ENCODE data around the gene TMEM179B.

TMEM179B gene

GRCh38 chr11:62771144-62772021 is 15.8 kb upstream of the TMEM179B start, which contains the start of gene TAF6L:
TAF6L (plus strand) TSS chr11:62771396; CDS start chr11:62775784, 4,388 bp downstream.
- Mint-ChIP-seq H3K36me3 (ENCODE audit: low read depth) (peaks cover 25% of the 10 kb centered on the region), H3K27me3 (ENCODE audit: low read depth) (peaks cover 3% of the 10 kb centered on the region), H3K4me1 (peaks cover 16% of the 10 kb centered on the region), H3K4me3 (peak within 1 kb of the TSS; percentile 88 to 95 (median 94)), H3K27ac (peak within 1 kb of the TSS; percentile 99), H3K9me3 (no peaks in the 10 kb centered on the region)
- no peak for TF ChIP-seq CTCF (IDR thresholded peaks at IDR 0.05; ENCODE audit: unreplicated experiment in 3 of 3)

- H3K27ac Mint-ChIP-seq: no peak overlapping the region
- peaks cover 35% of the 10 kb centered on the region for H3K36me3 Mint-ChIP-seq (ENCODE audit: low read depth)
- no peaks in the 10 kb centered on the region for H3K9me3 Mint-ChIP-seq
- H3K27me3 Mint-ChIP-seq (ENCODE audit: low read depth): peaks cover 3% of the 10 kb centered on the region
- peak overlapping the region in 2 of 3 experiments; percentile 53 to 58 for H3K4me3 Mint-ChIP-seq
- peaks cover 16% of the 10 kb centered on the region for H3K4me1 Mint-ChIP-seq
- TF ChIP-seq CTCF (IDR thresholded peaks at IDR 0.05; ENCODE audit: unreplicated experiment in 3 of 3): no peak
Measured at GRCh38 chr11:62774407-62774806, 12.8 kb upstream of the TMEM179B start.

GRCh38 chr11:62775646-62776045 is 11.6 kb upstream of the TMEM179B start:
- Mint-ChIP-seq H3K9me3 (no peaks in the 10 kb centered on the region), H3K4me1 (peaks cover 6% of the 10 kb centered on the region), H3K4me3 (peak overlapping the region in 1 of 3 experiments; percentile 65), H3K27ac (peak overlapping the region in 2 of 3 experiments; percentile 31 to 44), H3K27me3 (ENCODE audit: low read depth) (peaks cover 3% of the 10 kb centered on the region), H3K36me3 (ENCODE audit: low read depth) (peaks cover 41% of the 10 kb centered on the region)
- TF ChIP-seq CTCF (IDR thresholded peaks at IDR 0.05; ENCODE audit: unreplicated experiment in 3 of 3): no peak

- H3K9me3 Mint-ChIP-seq: no peaks in the 10 kb centered on the region
- no peak overlapping the region for H3K27ac Mint-ChIP-seq
- H3K36me3 Mint-ChIP-seq (ENCODE audit: low read depth): peaks cover 50% of the 10 kb centered on the region
- no peak for TF ChIP-seq CTCF (IDR thresholded peaks at IDR 0.05; ENCODE audit: unreplicated experiment in 3 of 3)
- no peak overlapping the region for H3K4me3 Mint-ChIP-seq
- H3K4me1 Mint-ChIP-seq: no peaks in the 10 kb centered on the region
- H3K27me3 Mint-ChIP-seq (ENCODE audit: low read depth): no peaks in the 10 kb centered on the region
Measured at GRCh38 chr11:62777389-62777788, 9.8 kb upstream of the TMEM179B start.

- H3K9me3 Mint-ChIP-seq: no peaks in the 10 kb centered on the region
- no peak overlapping the region for H3K27ac Mint-ChIP-seq
- TF ChIP-seq CTCF (IDR thresholded peaks at IDR 0.05; ENCODE audit: unreplicated experiment in 3 of 3): no peak
Measured at GRCh38 chr11:62778441-62778840, 8.8 kb upstream of the TMEM179B start.

More at GRCh38 chr11:62778441-62778840, 8.8 kb upstream of the TMEM179B start:
- peaks cover 57% of the 10 kb centered on the region for H3K36me3 Mint-ChIP-seq (ENCODE audit: low read depth)
- no peak overlapping the region for H3K4me3 Mint-ChIP-seq
- H3K4me1 Mint-ChIP-seq: no peaks in the 10 kb centered on the region
- no peaks in the 10 kb centered on the region for H3K27me3 Mint-ChIP-seq (ENCODE audit: low read depth)

Measured in nephron (organoid).